ENCODE results near the gene PRKRIP1.
"Not testable (repeated sequence)": the region's sequence is repeated elsewhere in the genome, so short reads cannot be mapped to it uniquely, and the experiment has no call there.

The PRKRIP1 gene

GRCh38 chr7:102474736-102475435 is 78.7 kb downstream of the PRKRIP1 start:
- DNase-seq = not testable (repeated sequence)
